Hematopoietic multipotent progenitor cell treated with erythropoietin and hydrocortisone succinate and interleukin-3 and kit ligand, for 15 days (in vitro differentiated cells): Measurements from ENCODE around the gene POFUT2.
"Not testable (repeated sequence)": the region's sequence is repeated elsewhere in the genome, so short reads cannot be mapped to it uniquely, and the experiment has no call there.

ENCODE experiments used
- DNase-seq: peaks from one replicate; pipeline ENCODE4 v3.0.0-alpha.2; 2015; ENCODE audit warnings: low spot score

POFUT2 gene

DNA sequence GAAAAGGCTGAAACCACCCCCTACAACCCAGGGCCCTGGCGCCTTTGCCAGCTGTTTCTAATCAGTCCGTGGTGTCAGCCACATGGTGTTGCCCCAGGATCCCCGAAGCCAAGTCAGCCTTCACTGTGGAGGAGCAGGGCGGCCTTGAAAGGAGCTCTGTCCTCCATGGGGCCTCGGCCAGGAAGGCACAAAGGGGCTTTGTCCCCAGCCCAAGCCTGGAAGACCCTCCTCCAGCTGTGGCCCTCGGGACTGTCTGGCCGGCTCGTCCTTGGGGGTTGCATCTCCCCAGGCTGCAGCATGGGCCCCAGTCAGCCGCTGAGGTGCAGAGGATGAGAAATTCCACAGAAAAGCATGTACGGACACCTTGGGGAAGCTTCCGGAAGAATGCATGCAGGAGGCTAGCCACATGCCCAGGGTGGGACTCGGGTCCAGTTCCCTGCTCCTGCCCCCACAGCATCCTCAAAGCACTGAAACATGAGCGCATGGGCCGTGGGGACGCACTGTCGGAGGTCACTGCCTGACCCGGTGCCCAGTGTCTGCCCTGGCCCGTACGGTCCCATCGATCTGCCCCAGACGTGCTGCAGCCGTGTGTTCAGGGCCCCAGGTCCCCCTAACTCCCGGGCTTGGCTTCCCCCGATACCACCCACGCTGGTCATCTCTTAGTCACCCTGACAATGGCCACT lies 38.6 kb upstream of the POFUT2 start:
- no peak for DNase-seq

DNA sequence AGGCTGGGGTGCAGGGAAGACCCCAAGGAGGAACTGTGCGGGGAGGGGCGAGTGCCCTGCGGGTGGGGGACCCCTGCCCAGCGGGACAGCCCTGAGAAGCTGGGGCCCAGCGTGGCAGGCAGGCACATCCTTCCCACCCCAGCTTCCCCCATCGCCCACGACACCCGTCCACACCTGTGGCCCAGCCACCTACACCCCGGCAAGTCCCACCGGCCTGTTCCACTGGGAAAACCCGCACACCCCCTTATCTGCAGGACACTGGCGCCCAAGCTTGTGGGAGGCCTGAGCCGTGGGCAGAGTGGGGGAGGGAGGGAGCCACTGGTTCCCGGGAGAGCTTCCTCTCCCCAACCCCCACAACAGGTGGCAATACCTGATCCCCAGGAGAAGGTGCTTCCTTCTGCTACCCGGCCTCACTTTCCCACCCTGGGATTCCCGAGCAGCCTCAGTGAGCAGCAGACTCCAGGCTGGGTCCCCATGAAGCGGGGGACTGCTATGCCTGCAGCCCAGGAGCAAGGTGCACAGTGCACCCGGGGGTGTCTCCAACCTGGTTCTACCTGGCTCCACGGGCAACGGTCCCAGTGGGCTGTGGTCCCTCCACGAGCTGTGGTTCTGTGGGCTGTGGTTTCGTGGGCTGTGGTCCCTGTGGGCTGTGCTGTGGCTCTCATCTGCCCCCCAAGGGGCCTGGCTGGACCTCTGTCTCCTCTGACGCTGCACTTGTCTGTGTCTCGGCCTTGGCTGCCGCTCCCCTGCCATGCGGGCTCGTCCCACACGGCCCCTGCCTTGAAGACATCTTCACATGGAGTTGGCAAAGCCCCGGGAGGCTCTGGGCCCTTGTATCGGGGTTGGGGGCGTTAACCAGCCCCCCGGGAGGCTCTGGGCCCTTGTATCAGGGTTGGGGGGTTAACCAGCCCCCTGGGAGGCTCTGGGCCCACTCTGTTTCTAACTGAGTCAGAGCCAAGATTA lies 37.8 kb upstream of the POFUT2 start:
- DNase-seq = no peak

DNA sequence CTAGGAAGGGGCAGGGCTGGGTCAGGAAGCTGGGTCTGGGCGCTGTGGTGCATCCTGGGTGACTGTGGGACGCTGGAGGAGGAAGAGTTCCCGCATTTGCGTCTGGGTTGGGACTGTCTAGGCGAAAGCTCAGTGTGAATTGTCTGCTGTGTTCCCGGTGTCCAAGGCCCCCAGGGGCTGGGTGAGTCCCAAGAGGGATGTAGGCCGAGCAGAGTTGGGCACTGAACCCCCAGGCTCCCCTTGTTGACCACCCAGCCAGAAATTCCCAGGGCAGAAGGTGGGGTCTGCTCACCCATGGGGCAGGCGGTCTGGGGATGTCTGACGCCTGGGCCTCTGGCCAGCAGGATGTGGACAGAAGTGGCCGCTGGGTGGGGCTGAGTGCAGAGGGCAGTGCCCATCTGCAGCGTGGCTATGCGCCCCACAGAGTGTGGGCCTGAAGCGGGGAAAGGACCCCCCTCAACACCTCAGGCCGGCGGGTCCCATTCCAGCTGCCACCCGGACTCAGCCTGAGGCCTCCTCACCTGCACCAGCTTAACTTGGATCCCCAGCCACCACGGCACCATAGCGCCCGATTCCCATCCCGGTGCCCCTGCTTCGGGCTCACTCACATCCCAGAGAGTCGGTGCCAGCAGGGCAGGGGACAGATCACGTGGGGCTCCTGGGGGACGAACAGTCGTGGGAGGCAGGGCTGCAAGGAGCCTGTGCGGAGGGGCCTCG lies 37.0 kb upstream of the POFUT2 start:
- DNase-seq = no peak

DNA sequence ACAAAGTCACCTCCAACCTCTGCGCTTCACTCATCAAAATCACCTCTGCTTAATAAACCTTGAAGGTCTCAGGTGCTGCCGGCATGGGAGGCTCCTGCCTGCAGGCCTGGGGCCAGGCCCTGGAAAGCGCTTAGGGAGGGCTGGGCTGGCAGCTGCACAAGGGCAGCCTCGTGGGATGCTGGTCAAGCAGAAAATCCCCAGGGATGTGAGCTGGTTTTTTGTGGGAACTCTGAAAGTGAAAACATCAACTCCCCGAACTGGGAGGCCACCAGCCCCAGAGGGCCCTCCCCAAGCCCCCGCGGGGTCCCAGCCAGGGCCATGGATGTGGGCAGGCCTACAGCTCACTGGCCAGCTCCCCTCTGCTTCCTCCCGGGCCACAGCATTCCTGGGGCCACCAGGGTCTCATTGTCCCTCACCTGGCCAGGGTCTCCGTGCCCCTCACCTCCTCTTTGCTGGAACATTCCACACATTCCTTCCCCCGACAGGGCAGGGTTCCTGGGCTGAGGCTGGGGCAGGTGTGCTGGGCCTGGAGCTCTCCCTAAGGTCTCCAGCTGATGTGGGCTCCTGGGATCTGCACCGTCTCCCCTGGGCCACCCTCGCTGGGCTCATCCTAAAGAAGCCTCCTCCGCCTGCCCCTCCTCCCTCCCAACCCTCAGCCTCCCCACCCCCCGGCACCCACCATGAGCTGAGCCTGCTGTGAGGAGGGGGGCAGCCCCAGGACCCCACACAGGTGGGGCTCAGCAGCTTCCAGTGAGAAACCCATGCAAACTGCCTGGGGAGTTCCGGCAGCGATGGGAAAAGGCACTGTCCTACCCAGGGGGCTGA lies 36.0 kb upstream of the POFUT2 start:
- no peak for DNase-seq

DNA sequence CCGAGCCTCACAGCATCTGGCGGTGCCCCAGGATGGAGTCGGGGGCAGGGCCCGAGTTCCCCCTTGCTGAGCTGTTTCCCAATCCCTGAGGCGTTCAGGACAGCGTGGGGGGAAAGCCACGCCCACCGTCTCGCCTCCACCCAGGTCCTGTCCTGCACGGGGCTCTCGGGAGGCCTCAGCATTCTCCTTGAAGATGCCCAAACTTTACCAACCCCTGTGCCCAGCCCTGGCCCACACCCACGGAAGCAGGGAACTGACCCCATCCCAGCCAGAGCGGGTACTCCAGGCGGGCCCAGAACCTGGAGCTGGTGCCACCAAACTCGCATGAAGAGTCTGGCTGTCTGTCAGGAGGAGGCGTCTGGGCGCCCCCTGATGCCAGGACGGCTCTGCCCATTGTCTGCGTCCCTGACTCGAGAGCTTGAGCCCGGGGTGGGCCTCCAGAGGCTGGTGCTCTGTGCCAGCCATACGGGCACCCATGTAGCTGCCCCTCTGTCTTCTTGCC lies 35.3 kb upstream of the POFUT2 start:
- no peak for DNase-seq

DNA sequence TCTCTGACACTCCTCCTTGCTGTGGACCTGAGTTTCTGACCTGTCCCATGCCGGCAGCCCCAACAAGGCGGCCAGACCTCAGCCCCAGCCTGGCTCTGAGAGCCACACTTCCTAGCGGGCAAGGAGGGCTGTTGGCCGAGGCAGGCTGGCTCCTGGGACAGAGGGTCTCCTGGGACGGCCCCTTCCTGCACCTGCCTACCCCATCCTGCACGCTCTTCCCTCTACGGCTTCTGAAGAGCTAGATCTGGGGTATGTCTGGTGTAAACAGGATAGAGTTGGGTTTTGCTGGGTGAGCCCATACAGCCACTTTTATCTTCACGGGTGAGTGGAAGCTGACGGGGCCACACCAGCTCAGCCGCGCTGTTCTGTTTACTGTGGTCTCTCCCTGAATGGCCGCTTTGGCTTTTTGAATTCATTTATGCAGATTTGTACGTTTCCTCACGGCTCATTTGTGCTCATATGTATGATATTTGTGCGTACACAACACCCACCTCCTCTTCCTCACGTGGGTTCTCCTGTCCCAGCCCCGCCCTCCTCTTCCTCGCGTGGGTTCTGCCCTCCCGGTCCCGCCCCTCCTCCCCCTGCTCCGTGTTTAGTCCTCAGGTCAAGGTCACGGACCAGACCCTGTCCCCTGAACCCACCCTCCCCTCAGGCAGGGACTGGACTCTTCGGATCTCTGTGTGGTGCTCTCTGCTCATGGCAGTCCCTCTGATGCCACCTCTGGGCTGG lies 34.7 kb upstream of the POFUT2 start:
- DNase-seq = no peak

DNA sequence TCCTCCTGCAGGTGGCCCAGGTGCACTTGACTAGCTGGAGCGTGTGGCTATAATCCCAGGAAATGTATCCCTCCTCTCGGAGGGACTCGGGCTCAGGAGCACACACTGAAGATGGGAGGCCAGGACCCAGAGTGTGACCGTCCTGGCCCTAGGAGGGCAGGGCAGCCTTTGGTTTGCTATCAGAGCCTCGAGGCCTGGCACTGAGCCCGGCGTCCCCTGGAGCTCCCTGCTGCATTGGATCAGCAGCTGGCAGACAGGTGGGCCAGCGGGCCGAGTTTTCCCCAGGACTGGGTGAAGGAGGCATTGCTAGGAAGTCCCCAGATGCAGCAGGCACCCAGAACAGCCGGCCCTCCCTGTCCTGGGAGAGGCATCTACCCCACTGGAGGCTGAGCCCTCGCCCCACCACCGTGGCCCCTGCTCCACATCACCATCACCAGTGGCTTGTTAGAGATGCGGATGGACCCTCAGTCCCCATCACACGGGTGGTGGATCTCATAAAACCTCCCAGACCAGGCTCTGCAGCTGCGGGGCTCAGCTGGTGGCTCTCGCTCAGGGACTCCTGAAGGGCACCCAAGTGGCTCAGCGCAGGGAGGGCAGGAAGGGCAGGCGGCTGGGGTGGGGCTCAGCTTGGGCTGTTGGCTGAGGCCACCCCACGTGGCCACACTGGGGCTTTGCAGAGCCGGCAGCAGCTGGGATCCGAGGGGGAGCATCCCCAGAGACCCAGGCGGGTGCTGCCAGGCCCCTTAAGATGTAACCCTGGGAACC lies 32.7 kb upstream of the POFUT2 start:
- no peak for DNase-seq

DNA sequence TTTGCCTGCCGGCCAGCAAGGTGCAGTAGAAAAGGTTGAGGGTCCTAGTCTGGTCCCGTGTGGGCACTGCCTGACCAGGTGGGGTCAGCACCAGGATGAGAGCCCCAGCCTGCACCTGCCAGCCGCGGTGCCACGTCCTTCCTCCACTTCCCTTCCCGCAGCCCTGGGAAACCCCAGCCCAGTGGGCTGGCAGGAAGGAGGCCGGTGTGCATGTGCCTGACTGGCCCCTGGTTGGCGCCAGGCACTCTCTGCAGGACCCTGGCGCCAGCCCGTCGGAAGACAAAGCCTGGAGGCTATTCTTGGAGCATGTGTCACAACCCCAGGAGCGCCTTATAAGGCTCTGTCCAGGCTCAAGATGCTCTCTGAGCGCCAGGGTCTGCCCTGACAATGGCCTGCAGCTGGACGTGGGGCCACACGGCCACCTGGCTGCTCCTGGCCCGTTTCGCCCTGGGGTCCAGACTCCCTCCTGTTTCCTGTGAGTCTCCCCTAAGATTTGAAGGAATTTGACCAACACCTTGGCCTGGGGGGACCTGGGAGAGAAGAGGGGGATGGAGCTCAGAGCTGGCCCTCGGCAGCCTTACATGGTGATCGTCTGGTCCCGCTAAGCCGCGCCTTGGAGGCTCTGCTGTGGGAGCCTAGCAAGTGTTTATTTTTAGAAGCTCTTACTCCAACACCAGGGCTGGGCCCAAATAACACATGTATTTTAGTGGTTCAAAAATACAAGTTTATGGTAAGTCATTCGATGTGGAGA lies 31.9 kb upstream of the POFUT2 start:
- DNase-seq = no peak

DNA sequence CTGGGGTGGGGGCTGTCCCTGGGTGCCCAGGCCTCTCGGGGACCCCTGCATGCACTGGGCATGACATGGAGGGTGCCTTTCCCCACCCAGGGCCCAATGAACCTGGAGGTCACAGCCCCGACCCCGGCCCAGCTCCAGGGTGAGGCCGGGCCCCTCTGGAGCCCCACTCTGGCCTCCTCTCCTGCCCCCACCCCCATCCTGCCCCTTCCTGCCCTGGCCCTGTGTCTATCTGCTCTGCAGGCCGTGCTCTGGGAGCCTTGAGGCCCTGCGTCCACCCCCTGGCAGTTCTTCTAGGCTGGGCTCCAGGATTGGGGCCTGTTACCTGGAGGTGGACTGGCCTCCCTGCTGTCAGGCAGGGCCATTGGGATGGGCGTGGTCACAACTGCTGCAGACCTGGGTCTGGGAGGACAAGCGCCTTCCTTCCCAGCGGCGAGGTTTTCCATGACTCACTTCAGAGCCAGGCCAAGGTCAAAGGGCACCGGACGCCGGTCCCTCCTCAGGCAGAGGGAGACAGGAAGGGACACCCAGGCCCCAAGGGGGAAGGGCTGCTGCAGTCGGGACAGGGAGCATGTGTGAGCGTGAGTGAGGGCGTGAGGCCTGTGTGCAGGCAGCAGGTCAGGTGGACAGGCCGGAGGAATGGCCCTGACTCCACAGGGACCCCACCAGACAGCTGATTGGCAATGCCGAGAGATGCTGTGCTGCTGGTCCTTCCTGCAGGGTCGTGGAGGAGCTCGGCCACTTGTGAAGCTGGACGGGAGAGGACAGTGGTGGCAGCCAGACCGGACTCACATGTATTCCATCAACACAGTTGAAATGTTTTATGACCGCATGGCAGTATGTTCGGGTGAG lies 31.1 kb upstream of the POFUT2 start:
- DNase-seq = no peak

DNA sequence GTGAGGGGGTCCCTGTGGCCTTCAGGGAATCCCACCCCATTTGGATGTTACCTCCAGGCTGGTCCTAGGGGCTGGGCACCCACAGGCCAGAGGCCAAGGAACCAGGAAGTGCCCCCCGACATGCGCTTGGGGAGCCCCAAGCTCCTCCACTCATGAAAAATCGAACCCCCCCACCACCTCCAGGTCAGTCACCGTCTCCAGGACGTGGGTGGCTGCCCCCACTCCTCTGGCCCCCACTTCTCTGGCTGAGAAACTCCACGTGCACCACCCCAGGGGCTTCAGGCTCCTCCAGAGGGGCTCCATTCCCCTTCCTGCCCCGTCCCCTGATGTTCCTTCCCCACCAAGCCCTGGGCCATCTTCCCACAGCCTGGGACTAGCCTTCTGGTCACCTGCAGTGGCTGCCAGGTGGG lies 30.5 kb upstream of the POFUT2 start:
- no peak for DNase-seq

DNA sequence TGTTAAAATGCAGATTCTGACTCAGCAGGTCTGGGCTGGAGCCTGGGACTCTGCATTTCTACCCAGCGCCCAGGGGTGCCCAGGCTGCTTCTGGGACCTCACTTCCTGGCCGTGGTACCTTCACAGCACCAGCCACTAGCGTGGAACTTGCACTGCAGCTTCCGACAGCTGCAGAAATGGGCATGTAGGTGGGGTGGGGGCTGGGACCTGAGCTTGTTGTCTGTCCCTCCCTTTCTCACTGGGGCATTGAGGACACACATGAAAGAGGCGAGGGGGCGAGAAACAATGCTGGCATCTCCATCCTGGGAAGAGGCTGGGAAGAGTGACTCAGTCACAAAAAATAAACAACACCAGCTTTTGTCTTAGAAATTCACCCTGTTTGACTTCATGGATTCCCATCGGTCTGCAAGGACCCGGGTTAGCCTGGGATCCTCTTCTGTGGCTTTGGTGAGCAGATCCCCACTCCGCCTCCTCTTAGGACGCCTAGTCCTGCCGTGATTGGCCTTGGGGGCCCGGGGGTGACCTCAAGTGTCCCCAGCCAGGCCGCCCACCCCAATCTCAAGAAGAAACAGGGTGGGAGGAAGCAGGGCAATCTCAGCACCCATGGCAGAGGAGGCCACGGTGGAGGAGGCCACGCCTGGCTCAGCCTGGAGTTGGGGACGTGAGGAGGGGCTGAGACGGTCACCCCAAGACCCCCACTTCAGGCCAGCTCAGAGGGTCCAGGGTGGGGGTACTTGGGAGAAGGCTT lies 29.9 kb upstream of the POFUT2 start:
- DNase-seq = no peak

DNA sequence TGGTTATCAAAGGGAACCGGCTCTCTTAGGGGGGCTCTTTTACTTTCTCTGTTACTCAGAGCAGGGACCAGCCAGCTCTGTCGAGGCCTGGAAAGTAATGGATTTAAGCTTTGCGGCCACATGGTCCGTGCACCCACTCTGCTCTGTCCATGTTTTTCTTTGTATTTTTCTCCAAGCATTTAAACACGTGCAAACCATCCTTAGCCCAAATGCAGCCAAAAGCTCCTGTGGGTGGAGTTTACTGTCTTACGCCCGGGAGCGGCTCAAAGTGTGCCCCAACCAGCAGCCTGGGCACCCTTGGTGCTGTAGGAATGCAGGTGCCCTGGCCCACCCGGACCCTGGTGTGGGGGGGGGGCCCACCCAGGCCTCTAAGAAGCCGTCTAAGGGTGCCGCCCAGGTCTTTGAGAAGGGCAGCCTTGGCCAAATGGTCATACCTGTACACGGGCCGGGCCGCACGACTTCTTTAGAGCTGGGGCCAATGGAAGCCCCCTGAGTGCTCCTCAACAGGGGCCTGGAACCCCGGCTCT lies 29.2 kb upstream of the POFUT2 start:
- DNase-seq = no peak

DNA sequence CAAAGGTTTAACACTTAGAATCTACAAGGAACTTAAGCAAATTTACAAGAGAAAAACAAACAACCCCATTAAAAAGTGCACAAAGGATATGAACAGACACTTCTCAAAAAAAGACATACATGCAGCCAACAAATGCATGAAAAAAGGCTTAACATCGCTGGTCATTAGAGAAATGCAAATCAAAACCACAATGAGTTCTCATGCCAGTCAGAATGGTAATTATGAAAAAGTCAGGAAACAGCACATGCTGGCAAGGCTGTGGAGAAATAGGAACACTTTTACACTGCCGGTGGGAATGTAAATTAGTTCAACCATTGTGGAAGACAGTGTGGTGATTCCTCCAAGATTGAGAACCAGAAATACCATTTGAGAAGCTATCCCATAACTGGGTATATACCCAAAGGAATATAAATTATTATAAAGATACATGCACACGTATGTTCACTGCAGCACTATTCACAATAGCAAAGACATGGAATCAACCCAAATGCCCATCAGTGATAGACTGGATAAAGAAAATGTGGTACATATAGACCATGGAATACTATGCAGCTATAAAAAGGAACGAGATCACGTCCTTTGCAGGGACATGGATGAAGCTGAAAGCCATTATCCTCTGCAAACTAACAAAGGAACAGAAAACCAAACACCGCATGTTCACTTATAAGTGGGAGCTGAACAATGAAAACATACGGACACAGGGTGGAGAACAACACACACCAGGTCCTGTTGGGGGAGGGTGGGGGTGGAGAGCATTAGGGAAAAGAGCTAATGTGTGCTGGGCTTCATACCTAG lies 28.2 kb upstream of the POFUT2 start:
- not testable (repeated sequence) for DNase-seq

DNA sequence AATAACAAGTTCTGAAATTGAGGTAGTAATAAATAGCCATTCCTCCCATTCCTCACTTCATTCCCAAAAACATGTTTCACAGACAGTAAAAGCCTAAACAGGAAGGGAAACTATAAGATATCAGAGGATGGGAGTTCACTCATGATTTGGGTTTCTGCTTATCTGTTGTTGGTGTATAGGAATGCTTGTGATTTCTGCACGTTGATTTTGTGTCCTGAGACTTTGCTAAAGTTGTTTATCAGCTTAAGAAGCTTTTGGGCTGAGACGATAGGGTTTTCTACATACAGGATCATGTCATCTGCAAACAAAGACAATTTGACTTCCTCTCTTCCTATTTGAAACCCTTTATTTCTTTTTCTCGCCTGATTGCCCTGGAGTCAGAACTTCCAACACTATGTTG lies 26.0 kb upstream of the POFUT2 start:
- no peak for DNase-seq

DNA sequence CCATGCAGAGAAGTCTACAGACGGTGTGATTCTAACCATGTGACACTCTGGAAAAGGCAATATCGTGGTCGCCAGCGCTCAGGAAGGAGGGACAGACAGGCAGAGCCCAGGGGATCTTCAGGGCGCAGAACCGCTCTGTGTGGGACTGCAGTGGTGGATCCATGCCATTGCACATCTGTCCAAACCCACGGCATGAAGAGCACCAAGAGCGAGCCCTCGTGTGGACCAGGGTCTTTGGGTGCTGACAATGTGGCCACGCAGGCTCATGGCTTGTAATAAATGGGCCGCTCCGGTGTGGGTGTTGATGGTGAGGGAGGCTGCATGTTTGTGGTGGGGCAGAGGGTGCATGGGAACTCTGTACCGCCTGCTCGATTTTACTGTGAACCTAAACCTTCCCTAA lies 25.3 kb upstream of the POFUT2 start:
- DNase-seq = no peak

DNA sequence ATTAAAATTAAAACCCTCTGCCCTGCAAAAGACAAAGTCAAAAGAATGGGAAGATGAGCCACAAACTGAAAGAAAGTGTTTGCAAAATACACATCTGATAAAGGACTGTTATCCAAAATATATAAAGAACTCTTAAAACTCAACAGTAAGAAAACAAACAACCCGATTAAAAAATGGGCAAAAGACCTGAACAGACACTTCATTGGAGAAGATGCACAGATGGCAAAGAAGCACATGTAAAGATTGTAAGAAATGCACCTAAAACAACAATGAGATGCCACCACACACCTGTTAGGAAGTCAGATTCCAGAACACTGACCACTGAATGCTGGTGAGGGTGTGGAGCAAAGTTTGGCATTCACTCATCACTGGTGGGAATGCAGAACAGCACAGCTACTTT lies 24.6 kb upstream of the POFUT2 start:
- DNase-seq = no peak

DNA sequence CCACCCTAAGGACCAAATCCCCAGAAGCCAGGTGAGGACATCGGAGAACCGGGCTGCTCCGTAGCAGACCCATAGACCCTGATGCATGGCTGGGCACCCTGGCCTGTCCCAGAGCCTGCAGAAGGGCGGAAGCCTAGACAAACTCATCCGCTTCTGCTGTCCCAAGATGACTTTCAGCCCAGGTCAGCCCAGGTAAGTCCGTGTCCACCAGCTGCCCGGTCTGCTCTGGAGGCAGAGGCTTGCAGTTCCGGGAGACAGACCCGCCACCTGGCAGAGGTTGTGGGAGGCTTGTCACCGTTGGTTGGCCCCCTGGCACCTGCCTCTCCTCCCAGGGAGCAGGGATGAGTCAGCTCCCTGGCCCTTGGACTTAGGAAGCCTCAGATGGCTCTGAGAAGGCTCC lies 22.8 kb upstream of the POFUT2 start:
- no peak for DNase-seq
